ENCODE data around the gene MTA3.

Gene MTA3

GRCh38 chr2:42765686-42766085, 197.3 kb downstream of the MTA3 start:
- DNase-seq: no peak

GRCh38 chr2:42767080-42767898, 198.9 kb downstream of the MTA3 start:
- no peak for DNase-seq

- DNase-seq: no peak
These were observed 199.7 kb downstream of the MTA3 start for GRCh38 chr2:42767899-42768705.

- DNase-seq: no peak
These were observed 200.3 kb downstream of the MTA3 start for GRCh38 chr2:42768706-42769256.

GRCh38 chr2:42769583-42770287, 201.3 kb downstream of the MTA3 start:
- no peak for DNase-seq

- peak; percentile 7 for DNase-seq
These were observed 202.1 kb downstream of the MTA3 start for GRCh38 chr2:42770288-42771131.

- no peak for DNase-seq
These were observed 203.2 kb downstream of the MTA3 start for GRCh38 chr2:42771546-42772153.

- DNase-seq: no peak
These were observed 206.8 kb downstream of the MTA3 start for GRCh38 chr2:42775186-42775585.

GRCh38 chr2:42775810-42776209, 207.4 kb downstream of the MTA3 start:
- DNase-seq: no peak

- no peak for DNase-seq
These were observed 209.7 kb downstream of the MTA3 start for GRCh38 chr2:42777883-42778805.

GRCh38 chr2:42781181-42781580, 212.7 kb downstream of the MTA3 start:
- DNase-seq: no peak

GRCh38 chr2:42783511-42783910, 215.1 kb downstream of the MTA3 start:
- no peak for DNase-seq

GRCh38 chr2:42784204-42784880, 215.9 kb downstream of the MTA3 start:
- DNase-seq: no peak

- no peak for DNase-seq
These were observed 218.3 kb downstream of the MTA3 start for GRCh38 chr2:42786561-42787345.

GRCh38 chr2:42787424-42787787, 219.0 kb downstream of the MTA3 start:
- DNase-seq: no peak

GRCh38 chr2:42787788-42788477, 219.5 kb downstream of the MTA3 start:
- DNase-seq: no peak

GRCh38 chr2:42788478-42788793, 220.0 kb downstream of the MTA3 start:
- no peak for DNase-seq

- no peak for DNase-seq
These were observed 220.4 kb downstream of the MTA3 start for GRCh38 chr2:42788882-42789281.

GRCh38 chr2:42789751-42790150, 221.3 kb downstream of the MTA3 start:
- no peak for DNase-seq

Measured in GF-D8 (cell line).